Measurements from ENCODE around the gene EXOC6B. TPM values are rescaled to one million over a fixed set of nuclear protein-coding genes. Genes with fewer than 3 reads are reported as not detected.

Gene EXOC6B
- total RNA-seq, 1 experiment from 2014 or later, result 40.1 TPM

- no peak overlapping the region for H3K56ac ChIP-seq (ENCODE audit: insufficient read length, low read depth, low read length)
- H4K91ac ChIP-seq (ENCODE audit: insufficient read length, low read depth, low read length), result no peak overlapping the region
- no peaks in the 10 kb centered on the region for H4K20me1 ChIP-seq (ENCODE audit: control insufficient read depth, insufficient read depth, insufficient read length)
- no peaks in the 10 kb centered on the region for H3K23me2 ChIP-seq (ENCODE audit: insufficient read length, low read depth, low read length, poor library complexity, severe bottlenecking)
- Mint-ChIP-seq H3K9me3 (no peaks in the 10 kb centered on the region), H3K27ac (no peak overlapping the region), H3K4me3 (no peak overlapping the region), H3K27me3 (ENCODE audit: low read depth) (no peaks in the 10 kb centered on the region), H3K36me3 (ENCODE audit: insufficient read depth in 1 of 3, low read depth in 3 of 3) (no peaks in the 10 kb centered on the region), H3K4me1 (peaks cover 2% of the 10 kb centered on the region in 2 experiments; a peak in 2 of 4 replicates)
- H3K18ac ChIP-seq (ENCODE audit: insufficient read length, low read depth, low read length), result no peak overlapping the region
- H2AK5ac ChIP-seq (ENCODE audit: insufficient read length, low read length), result no peak overlapping the region
- no peak overlapping the region for H3K4ac ChIP-seq (ENCODE audit: low read depth, low read length)
- H3K9ac ChIP-seq (ENCODE audit: extremely low read depth, insufficient read length, low read length), result no peak overlapping the region
- no peak overlapping the region for H2BK15ac ChIP-seq (ENCODE audit: low read depth, low read length)
- no peaks in the 10 kb centered on the region for H3K9me3 ChIP-seq (ENCODE audit: control insufficient read depth, low read depth, low read length)
- no peak overlapping the region for H4K8ac ChIP-seq (replicated peaks; ENCODE audit: insufficient read length, low read depth, low read length)
- no peak overlapping the region for H2AFZ ChIP-seq (ENCODE audit: low read length)
- H3K23ac ChIP-seq (ENCODE audit: insufficient read length, low read depth, low read length), result no peak overlapping the region
- no peak overlapping the region for H3K4me2 ChIP-seq (ENCODE audit: insufficient read depth, insufficient read length, low read length)
- no peak for TF ChIP-seq CTCF (conservative IDR thresholded peaks at IDR 0.05)
- H2BK12ac ChIP-seq (ENCODE audit: insufficient read length, low read depth, low read length), result no peak overlapping the region
- no peak overlapping the region for H3T11ph ChIP-seq (ENCODE audit: low read length)
- WGBS (ENCODE audit: extremely low coverage, insufficient read length, low lambda C conversion rate), result no CpG with 5 or more reads among the region's 1 CpG
- H2BK20ac ChIP-seq (ENCODE audit: low read depth, low read length, poor library complexity, severe bottlenecking), result no peak overlapping the region
- no peak overlapping the region for H3K14ac ChIP-seq (ENCODE audit: insufficient read depth, low read length)
- H3K4me1 ChIP-seq (ENCODE audit: insufficient read depth, low read length), result no peaks in the 10 kb centered on the region
- no peak overlapping the region for H4K5ac ChIP-seq (ENCODE audit: insufficient read length, low read depth, low read length)
- no peak overlapping the region for H2BK5ac ChIP-seq (ENCODE audit: insufficient read length, low read length)
- no peaks in the 10 kb centered on the region for H3K79me2 ChIP-seq (ENCODE audit: insufficient read depth, low read length)
- H3K79me1 ChIP-seq (ENCODE audit: insufficient read depth, low read depth, low read length, poor library complexity, severe bottlenecking), result no peaks in the 10 kb centered on the region
- H2BK120ac ChIP-seq (ENCODE audit: low read depth, low read length, poor library complexity, severe bottlenecking), result no peak overlapping the region
- DNase-seq, result no peak
- no peak overlapping the region for H3K27ac ChIP-seq (ENCODE audit: insufficient read length, low read depth, low read length)
- H3K27me3 ChIP-seq (ENCODE audit: insufficient read depth, low read length), result no peaks in the 10 kb centered on the region
Measured at GRCh38 chr2:72255540-72255939, 570.3 kb downstream of the EXOC6B start.
